Neuron (in vitro differentiated cells): ENCODE measurements around the gene SEMA3G.

Source experiments
- H2AFZ ChIP-seq: one replicate; pipeline ENCODE4 v1.6.1; 2013; ENCODE audit warnings: low read depth, mild to moderate bottlenecking, inconsistent platforms, low read length, moderate library complexity
- H3K27me3 ChIP-seq: one replicate; pipeline ENCODE4 v1.6.1; 2013; ENCODE audit warnings: low read length; ENCODE audit not compliant: insufficient read depth
- H3K36me3 ChIP-seq: one replicate; pipeline ENCODE4 v1.6.1; 2013; ENCODE audit warnings: low read length; ENCODE audit not compliant: insufficient read depth
- H3K4me1 ChIP-seq: one replicate; pipeline ENCODE4 v1.6.1; 2013; ENCODE audit warnings: low read length; ENCODE audit not compliant: insufficient read depth
- H3K4me3 ChIP-seq: 2 replicates; pipeline ENCODE4 v1.5.1; 2013; ENCODE audit warnings: mild to moderate bottlenecking, low read length, moderate library complexity
- H3K9me3 ChIP-seq: one replicate; pipeline ENCODE4 v1.6.1; 2013; ENCODE audit warnings: low read length

The SEMA3G gene

GRCh38 chr3:52402706-52403270 is 42.1 kb downstream of the SEMA3G start:
- Histone ChIP-seq H3K36me3 (peaks cover 72% of the 10 kb centered on the region), H2AFZ (no peak overlapping the region), H3K9me3 (no peaks in the 10 kb centered on the region), H3K4me1 (no peaks in the 10 kb centered on the region), H3K4me3 (no peak overlapping the region), H3K27me3 (no peaks in the 10 kb centered on the region)

- Histone ChIP-seq H2AFZ (no peak overlapping the region), H3K4me1 (no peaks in the 10 kb centered on the region), H3K27me3 (no peaks in the 10 kb centered on the region), H3K9me3 (no peaks in the 10 kb centered on the region), H3K4me3 (no peak overlapping the region), H3K36me3 (peaks cover 66% of the 10 kb centered on the region)
These were observed 42.8 kb downstream of the SEMA3G start for GRCh38 chr3:52402101-52402521.

GRCh38 chr3:52401551-52401950 is 43.4 kb downstream of the SEMA3G start:
- Histone ChIP-seq H3K36me3 (peaks cover 60% of the 10 kb centered on the region), H3K4me3 (no peak overlapping the region), H3K9me3 (no peaks in the 10 kb centered on the region), H3K27me3 (no peaks in the 10 kb centered on the region), H2AFZ (no peak overlapping the region), H3K4me1 (no peaks in the 10 kb centered on the region)

GRCh38 chr3:52401021-52401420 is 43.9 kb downstream of the SEMA3G start:
- Histone ChIP-seq H3K36me3 (peaks cover 55% of the 10 kb centered on the region), H3K27me3 (no peaks in the 10 kb centered on the region), H3K9me3 (no peaks in the 10 kb centered on the region), H2AFZ (no peak overlapping the region), H3K4me3 (no peak overlapping the region), H3K4me1 (no peaks in the 10 kb centered on the region)

GRCh38 chr3:52400275-52400793 is 44.6 kb downstream of the SEMA3G start:
- Histone ChIP-seq H3K4me1 (no peaks in the 10 kb centered on the region), H3K36me3 (peaks cover 48% of the 10 kb centered on the region), H3K9me3 (no peaks in the 10 kb centered on the region), H3K27me3 (no peaks in the 10 kb centered on the region), H3K4me3 (no peak overlapping the region), H2AFZ (no peak overlapping the region)

GRCh38 chr3:52399593-52399992 is 45.3 kb downstream of the SEMA3G start:
- no peaks in the 10 kb centered on the region for H3K27me3 ChIP-seq
- no peak overlapping the region for H3K4me3 ChIP-seq
- no peak overlapping the region for H2AFZ ChIP-seq
- peaks cover 42% of the 10 kb centered on the region for H3K36me3 ChIP-seq
- H3K4me1 ChIP-seq = no peaks in the 10 kb centered on the region
- no peaks in the 10 kb centered on the region for H3K9me3 ChIP-seq

- no peak overlapping the region for H2AFZ ChIP-seq
- H3K4me1 ChIP-seq = no peaks in the 10 kb centered on the region
- H3K27me3 ChIP-seq = no peaks in the 10 kb centered on the region
- H3K9me3 ChIP-seq = no peaks in the 10 kb centered on the region
- H3K4me3 ChIP-seq = no peak overlapping the region
- peaks cover 38% of the 10 kb centered on the region for H3K36me3 ChIP-seq
These were observed 45.8 kb downstream of the SEMA3G start for GRCh38 chr3:52399131-52399530.

GRCh38 chr3:52398670-52399081 is 46.2 kb downstream of the SEMA3G start:
- no peak overlapping the region for H2AFZ ChIP-seq
- no peaks in the 10 kb centered on the region for H3K27me3 ChIP-seq
- H3K9me3 ChIP-seq = no peaks in the 10 kb centered on the region
- no peaks in the 10 kb centered on the region for H3K4me1 ChIP-seq
- H3K36me3 ChIP-seq = peaks cover 33% of the 10 kb centered on the region
- H3K4me3 ChIP-seq = no peak overlapping the region

GRCh38 chr3:52397676-52398399 is 47.1 kb downstream of the SEMA3G start:
- Histone ChIP-seq H3K4me1 (no peaks in the 10 kb centered on the region), H3K4me3 (no peak overlapping the region), H3K9me3 (no peaks in the 10 kb centered on the region), H3K36me3 (peaks cover 25% of the 10 kb centered on the region), H2AFZ (no peak overlapping the region), H3K27me3 (no peaks in the 10 kb centered on the region)

- no peaks in the 10 kb centered on the region for H3K27me3 ChIP-seq
- H3K36me3 ChIP-seq = peaks cover 17% of the 10 kb centered on the region
- H3K9me3 ChIP-seq = no peaks in the 10 kb centered on the region
- no peak overlapping the region for H2AFZ ChIP-seq
- H3K4me1 ChIP-seq = no peaks in the 10 kb centered on the region
- no peak overlapping the region for H3K4me3 ChIP-seq
These were observed 47.9 kb downstream of the SEMA3G start for GRCh38 chr3:52396907-52397591.

- Histone ChIP-seq H3K9me3 (no peaks in the 10 kb centered on the region), H3K36me3 (peaks cover 9% of the 10 kb centered on the region), H2AFZ (no peak overlapping the region), H3K27me3 (no peaks in the 10 kb centered on the region), H3K4me3 (no peak overlapping the region), H3K4me1 (no peaks in the 10 kb centered on the region)
These were observed 48.6 kb downstream of the SEMA3G start for GRCh38 chr3:52396011-52396906.

GRCh38 chr3:52395503-52395865 is 49.4 kb downstream of the SEMA3G start:
- H3K27me3 ChIP-seq = no peaks in the 10 kb centered on the region
- no peaks in the 10 kb centered on the region for H3K9me3 ChIP-seq
- H3K36me3 ChIP-seq = peaks cover 3% of the 10 kb centered on the region
- no peak overlapping the region for H3K4me3 ChIP-seq
- H2AFZ ChIP-seq = no peak overlapping the region
- H3K4me1 ChIP-seq = no peaks in the 10 kb centered on the region
